K562 (cell line): ENCODE data around the gene DEDD. TPM values are rescaled to one million over a fixed set of nuclear protein-coding genes. Genes with fewer than 3 reads are reported as not detected.
A peak's percentile ranks its signal among the peaks of the same experiment; 100 is the strongest.

Experiments used
- BRD9 ChIP-seq: fragments of 450-650 bp; IDR thresholded peaks from 2 replicates; pipeline ENCODE4 v1.6.1; 2018; ENCODE audit warnings: low read depth; ENCODE audit not compliant: partially characterized antibody
- BRF2 ChIP-seq: IDR thresholded peaks from 3 replicates; pipeline ENCODE4 v1.6.1; 2011; ENCODE audit warnings: borderline replicate concordance, mild to moderate bottlenecking; ENCODE audit not compliant: insufficient read length, insufficient read depth
- CBX2 ChIP-seq: fragments of 200-600 bp; sonication (generic); IDR thresholded peaks from one replicate; pipeline ENCODE4 v1.6.1; 2012; ENCODE audit warnings: mild to moderate bottlenecking, low read length, inconsistent platforms; ENCODE audit not compliant: insufficient read depth, poor library complexity, severe bottlenecking
- CHCHD3 ChIP-seq: fragments of 250-450 bp; sonication (Bioruptor Pico); IDR thresholded peaks from 2 replicates; pipeline ENCODE4 v2.1.2; 2022; ENCODE audit warnings: mild to moderate bottlenecking
- E2F3 ChIP-seq: fragments of 250-450 bp; sonication (Bioruptor Pico); IDR thresholded peaks from 2 replicates; pipeline ENCODE4 v1.4.0; 2020; ENCODE audit warnings: mild to moderate bottlenecking
- FOXJ3 ChIP-seq: sonication (generic); formaldehyde crosslinking; IDR thresholded peaks from 2 replicates; pipeline ENCODE4 v1.4.0; 2020; ENCODE audit warnings: mild to moderate bottlenecking, missing genetic modification reagents
- FOXP1 ChIP-seq: sonication (generic); formaldehyde crosslinking; IDR thresholded peaks from 2 replicates; pipeline ENCODE4 v1.8.0; 2022; ENCODE audit warnings: mild to moderate bottlenecking, missing genetic modification reagents
- KAT7 ChIP-seq: sonication (generic); formaldehyde crosslinking; IDR thresholded peaks from 2 replicates; pipeline ENCODE4 v1.8.0; 2022; ENCODE audit warnings: missing genetic modification reagents, mild to moderate bottlenecking, borderline replicate concordance
- MAFG ChIP-seq: fragments of 450-650 bp; conservative IDR thresholded peaks from 2 replicates; pipeline ENCODE4 v1.6.1; 2016; ENCODE audit warnings: missing genetic modification characterization, missing compliant biosample characterization
- PHF21A ChIP-seq: fragments of 450-650 bp; IDR thresholded peaks from 2 replicates; pipeline ENCODE4 v1.6.1; 2017; ENCODE audit warnings: low read depth, borderline replicate concordance
- RBBP5 ChIP-seq: fragments of 200-600 bp; sonication (generic); IDR thresholded peaks from 2 replicates; pipeline ENCODE4 v1.6.1; 2012; ENCODE audit warnings: borderline replicate concordance, mild to moderate bottlenecking, low read length, control low read depth, inconsistent platforms; ENCODE audit not compliant: insufficient read depth, poor library complexity, severe bottlenecking
- RBM17 ChIP-seq: fragments of 200-400 bp; formaldehyde crosslinking; IDR thresholded peaks from 2 replicates; pipeline ENCODE4 v1.6.1; 2017; ENCODE audit warnings: low read depth, mild to moderate bottlenecking, low read length, borderline replicate concordance
- RBM39 ChIP-seq: fragments of 200-400 bp; formaldehyde crosslinking; optimal IDR thresholded peaks from 2 replicates; pipeline ENCODE3; 2018; ENCODE audit warnings: low read depth, low read length
- RFX7 ChIP-seq: fragments of 250-450 bp; sonication (Bioruptor Pico); IDR thresholded peaks from 2 replicates; pipeline ENCODE4 v1.5.1; 2021; ENCODE audit warnings: mild to moderate bottlenecking
- SAFB2 ChIP-seq: fragments of 200-400 bp; formaldehyde crosslinking; IDR thresholded peaks from 2 replicates; pipeline ENCODE4 v1.6.1; 2018; ENCODE audit warnings: borderline replicate concordance, low read length, low read depth, moderate library complexity; ENCODE audit not compliant: severe bottlenecking
- SP2 ChIP-seq: IDR thresholded peaks from 2 replicates; pipeline ENCODE4 v1.6.1; 2011; ENCODE audit warnings: mild to moderate bottlenecking, low read depth, low read length, moderate library complexity; ENCODE audit not compliant: poor library complexity, severe bottlenecking; ENCODE audit errors: extremely low read depth
- SUPT5H ChIP-seq: fragments of 450-650 bp; IDR thresholded peaks from 2 replicates; pipeline ENCODE4 v1.6.1; 2016
- ZBTB7A ChIP-seq: IDR thresholded peaks from 2 replicates; pipeline ENCODE4 v1.6.1; 2011; ENCODE audit warnings: low read depth, mild to moderate bottlenecking, low read length, moderate library complexity, borderline replicate concordance; ENCODE audit not compliant: control insufficient read depth
- ZNF280A ChIP-seq: fragments of 450-650 bp; IDR thresholded peaks from 2 replicates; pipeline ENCODE4 v1.6.1; 2018; ENCODE audit warnings: mild to moderate bottlenecking, low read depth; ENCODE audit not compliant: partially characterized antibody
- ZNF77 ChIP-seq: fragments of 250-450 bp; sonication (Bioruptor Pico); IDR thresholded peaks from 2 replicates; pipeline ENCODE4 v1.5.0; 2020
- polyA plus RNA-seq, 8 experiments: library from polyadenylated mRNA; depleted of rRNA in 4 of 8; stranded (reverse) in 5 of 8; unstranded in 3 of 8; fragments of >200 nt; fragmentation: Nextera tagmentation in 2 of 8; fragmentation: Illumina TruSeq in 1 of 8; extraction: Ambion mirVana in 2 of 8; extraction: Trizol in 1 of 8; gene quantifications; 2 replicates each; pipeline versions ENCODE4 v1.2.1 to v1.2.3, GENCODE V29; 2011 to 2014; ENCODE audit warnings: inconsistent platforms in 1 of 8, missing spikeins in 1 of 8
- total RNA-seq, 7 experiments: library from RNA; depleted of rRNA in 6 of 7; stranded (reverse); fragments of >200 nt in 6 of 7; fragmentation: Illumina TruSeq in 2 of 7; extraction: Trizol in 2 of 7; gene quantifications; 2 replicates each; pipeline versions ENCODE4 v1.2.1 to v1.2.3, GENCODE V29; 2011 to 2021; ENCODE audit warnings: low replicate concordance in 1 of 7

Gene DEDD
- total and polyA plus RNA-seq, 9 of the 15 experiments (the other 6 are each of a cell fraction or from before 2014, with no cell fraction given) = 11.6 to 41.0 (median 16.8) TPM

- TF ChIP-seq BRF2 = no peak
- TF ChIP-seq ZBTB7A = peak; percentile 44; the same call in 1 of the 2 replicates
- TF ChIP-seq SUPT5H = peak; percentile 94
- no peak for TF ChIP-seq RBM17
- no peak for TF ChIP-seq FOXJ3
- TF ChIP-seq RBM39 = no peak
- no peak for TF ChIP-seq ZNF77 (CRISPR knock-in tag)
- no peak for TF ChIP-seq SP2
- no peak for TF ChIP-seq CHCHD3 (CRISPR knock-in tag)
- TF ChIP-seq E2F3 (CRISPR knock-in tag) = peak; percentile 55; the same call in 1 of the 2 replicates
- TF ChIP-seq FOXP1 (CRISPR knock-in tag) = peak; percentile 56; the same call in 1 of the 2 replicates
- no peak for TF ChIP-seq SAFB2
- TF ChIP-seq PHF21A = no peak
- TF ChIP-seq MAFG = no peak
- no peak for TF ChIP-seq ZNF280A
- TF ChIP-seq RBBP5 = peak; percentile 95
- peak; percentile 86; the same call in 1 of the 2 replicates for TF ChIP-seq KAT7
- TF ChIP-seq CBX2 = no peak
- TF ChIP-seq BRD9 = peak; percentile 65
- TF ChIP-seq RFX7 (CRISPR knock-in tag) = no peak
Measured at GRCh38 chr1:161117759-161118581, 14.5 kb downstream of the DEDD start, which contains the start of the genes NIT1 and PFDN2 (continued).
